Duodenal mucosa (tissue), 2 donors: Measurements from ENCODE around the gene GADL1.

Source experiments
- H3K27ac ChIP-seq: one replicate; pipeline ENCODE4 v1.7.0; 2013; ENCODE audit warnings: low read depth, low read length
- H3K27me3 ChIP-seq, 2 donors: one replicate each; pipeline ENCODE4 v1.7.0; 2013; ENCODE audit warnings: low read length in 2 of 2, control low read depth in 1 of 2; ENCODE audit not compliant: insufficient read depth in 2 of 2, control insufficient read depth in 1 of 2
- H3K36me3 ChIP-seq, 2 donors: one replicate each; pipeline ENCODE4 v1.7.0; 2013; ENCODE audit warnings: low read length in 2 of 2, control low read depth in 1 of 2; ENCODE audit not compliant: insufficient read depth in 2 of 2, control insufficient read depth in 1 of 2
- H3K4me1 ChIP-seq, 2 donors: one replicate each; pipeline ENCODE4 v1.7.0; 2013; ENCODE audit warnings: low read length in 2 of 2, control low read depth in 1 of 2; ENCODE audit not compliant: insufficient read depth in 2 of 2, control insufficient read depth in 1 of 2
- H3K4me3 ChIP-seq, 2 donors: one replicate each; pipeline ENCODE4 v1.7.0; 2013; ENCODE audit warnings: low read length in 2 of 2, low read depth in 1 of 2
- H3K9ac ChIP-seq, 2 donors: one replicate each; pipeline ENCODE4 v1.7.0; 2013; ENCODE audit warnings: low read length in 2 of 2, low read depth in 1 of 2
- H3K9me3 ChIP-seq, 2 donors: one replicate each; pipeline ENCODE4 v1.7.0; 2013; ENCODE audit warnings: low read length in 2 of 2, control low read depth in 1 of 2; ENCODE audit not compliant: control insufficient read depth in 1 of 2

The GADL1 gene

DNA sequence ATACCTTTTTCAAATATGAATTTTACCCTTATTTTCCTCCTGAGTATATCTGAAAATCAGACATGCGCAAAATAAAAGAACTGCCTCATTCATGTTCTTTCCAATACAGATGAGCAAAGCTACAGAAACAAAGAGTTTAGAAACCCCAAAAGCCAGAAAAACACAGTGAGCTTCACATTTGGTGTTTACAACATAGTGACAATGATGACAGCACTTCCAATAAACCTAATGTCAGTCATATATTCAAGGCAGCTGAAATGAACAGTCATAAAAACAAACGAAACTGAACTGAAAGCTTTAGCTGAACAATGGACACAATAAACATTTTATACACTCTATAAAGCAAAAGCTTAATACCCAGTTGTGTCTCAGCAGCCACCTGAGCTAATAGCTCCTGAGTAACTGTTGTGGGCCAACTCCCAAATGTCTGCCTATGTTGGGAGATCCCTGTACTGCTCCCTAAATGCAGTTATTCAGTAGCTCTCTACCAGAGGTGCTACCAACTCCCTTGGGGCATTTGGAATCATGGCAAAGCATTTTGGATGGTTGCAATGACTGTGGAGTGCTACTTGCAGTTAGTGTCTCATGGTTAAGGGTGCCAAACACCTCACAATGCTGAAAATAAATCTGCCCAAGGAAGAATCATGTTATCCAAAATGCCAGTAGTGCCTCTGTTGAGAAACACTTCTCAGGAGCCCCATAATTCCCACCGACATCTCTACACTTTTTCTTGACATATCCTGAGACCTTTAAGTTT, 156.5 kb downstream of the GADL1 start:
- H3K4me3 ChIP-seq, result no peak overlapping the region
- H3K27ac ChIP-seq, result no peak overlapping the region
- no peaks in the 10 kb centered on the region for H3K4me1 ChIP-seq

DNA sequence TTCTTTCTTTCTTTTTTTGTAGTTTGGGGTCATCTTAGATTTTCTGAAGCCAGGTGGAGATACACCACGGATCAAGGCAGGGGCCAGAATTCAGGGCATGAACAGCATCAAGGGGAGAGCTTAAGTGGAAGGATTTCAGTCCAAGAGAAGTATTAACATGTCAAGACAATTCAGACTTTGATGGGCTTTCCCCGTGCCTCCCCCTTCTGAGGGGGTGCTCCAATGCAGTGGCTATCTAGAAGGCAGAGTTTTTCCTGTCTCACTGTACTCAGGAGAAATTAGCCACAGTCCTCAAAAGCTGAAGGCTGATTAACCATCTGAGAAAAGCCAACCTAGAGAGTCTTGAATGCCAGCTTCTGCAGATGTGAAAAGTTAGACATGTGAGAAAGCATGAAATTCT, 160.8 kb downstream of the GADL1 start:
- Histone ChIP-seq H3K9me3 (no peaks in the 10 kb centered on the region), H3K27ac (no peak overlapping the region), H3K27me3 (no peaks in the 10 kb centered on the region), H3K9ac (no peak overlapping the region), H3K36me3 (no peaks in the 10 kb centered on the region), H3K4me3 (no peak overlapping the region), H3K4me1 (no peaks in the 10 kb centered on the region)

More for the DNA sequence above, 156.5 kb downstream of the GADL1 start:
- Histone ChIP-seq H3K9ac (no peak overlapping the region), H3K36me3 (no peaks in the 10 kb centered on the region), H3K27me3 (no peaks in the 10 kb centered on the region), H3K9me3 (no peaks in the 10 kb centered on the region)

DNA sequence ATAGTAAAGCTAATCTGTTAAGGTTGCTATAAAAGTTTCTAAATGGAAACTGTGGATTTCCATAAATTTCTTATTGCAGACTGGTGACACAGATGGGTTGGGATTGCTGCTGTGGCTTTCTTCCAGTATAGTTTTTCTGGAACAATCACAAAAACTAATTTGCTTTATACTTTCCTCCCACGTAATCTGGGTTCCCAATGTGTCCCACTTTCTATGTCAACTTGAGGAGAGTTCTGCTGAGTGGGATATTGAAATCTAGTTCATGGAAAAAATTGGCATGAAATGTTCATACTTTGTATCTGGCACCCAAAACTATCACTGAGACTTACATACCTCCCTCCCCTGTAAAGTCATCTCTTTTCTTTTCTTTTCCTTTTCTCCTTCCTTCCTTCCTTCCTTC, 161.3 kb downstream of the GADL1 start:
- no peak overlapping the region for H3K4me3 ChIP-seq
- no peaks in the 10 kb centered on the region for H3K4me1 ChIP-seq
- no peaks in the 10 kb centered on the region for H3K9me3 ChIP-seq
- no peak overlapping the region for H3K9ac ChIP-seq
- no peak overlapping the region for H3K27ac ChIP-seq
- no peaks in the 10 kb centered on the region for H3K36me3 ChIP-seq
- H3K27me3 ChIP-seq, result no peaks in the 10 kb centered on the region

DNA sequence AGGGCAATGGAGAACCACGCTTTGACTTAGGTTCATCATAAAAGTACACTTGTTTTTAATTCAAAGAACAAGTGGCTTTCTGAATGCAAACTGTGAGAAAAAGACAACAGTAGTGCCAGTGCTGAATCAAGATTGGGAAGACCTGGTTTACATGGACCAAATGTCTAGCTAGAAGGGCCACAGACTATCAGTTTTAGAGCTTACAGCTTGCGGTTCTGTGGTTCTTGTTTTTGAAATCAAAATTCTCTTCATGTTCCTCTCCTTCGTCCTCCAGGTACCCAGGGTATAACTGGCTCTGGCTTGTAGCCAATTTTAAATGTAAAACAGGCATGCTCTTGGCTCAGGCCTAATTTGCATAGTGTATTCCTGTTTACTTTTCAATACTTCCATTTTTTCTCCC, 163.5 kb downstream of the GADL1 start:
- no peak overlapping the region for H3K9ac ChIP-seq
- no peaks in the 10 kb centered on the region for H3K27me3 ChIP-seq
- no peak overlapping the region for H3K4me3 ChIP-seq
- H3K4me1 ChIP-seq, result no peaks in the 10 kb centered on the region
- no peaks in the 10 kb centered on the region for H3K9me3 ChIP-seq
- H3K36me3 ChIP-seq, result no peaks in the 10 kb centered on the region
- H3K27ac ChIP-seq, result no peak overlapping the region

DNA sequence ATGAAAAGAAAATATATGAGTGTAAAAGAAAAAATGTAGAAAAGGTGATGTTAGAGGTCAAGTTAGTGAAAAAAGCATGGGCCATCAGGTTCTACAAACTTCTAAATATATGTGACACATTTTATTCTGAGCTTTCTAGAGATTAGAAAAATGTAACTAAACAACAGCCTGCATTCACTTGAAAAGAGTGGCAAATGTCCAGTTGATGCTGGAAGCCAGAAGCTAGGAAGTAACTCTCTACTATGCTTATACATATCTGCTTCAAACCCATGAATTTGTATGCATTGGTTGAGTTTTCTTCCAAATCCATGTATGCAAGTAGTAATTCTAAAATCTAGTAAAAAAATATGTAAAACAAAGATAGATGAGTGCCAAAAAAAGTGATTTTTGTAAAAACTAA, 164.5 kb downstream of the GADL1 start:
- Histone ChIP-seq H3K27ac (no peak overlapping the region), H3K4me3 (no peak overlapping the region), H3K36me3 (no peaks in the 10 kb centered on the region), H3K9ac (no peak overlapping the region), H3K27me3 (no peaks in the 10 kb centered on the region), H3K4me1 (no peaks in the 10 kb centered on the region), H3K9me3 (no peaks in the 10 kb centered on the region)

DNA sequence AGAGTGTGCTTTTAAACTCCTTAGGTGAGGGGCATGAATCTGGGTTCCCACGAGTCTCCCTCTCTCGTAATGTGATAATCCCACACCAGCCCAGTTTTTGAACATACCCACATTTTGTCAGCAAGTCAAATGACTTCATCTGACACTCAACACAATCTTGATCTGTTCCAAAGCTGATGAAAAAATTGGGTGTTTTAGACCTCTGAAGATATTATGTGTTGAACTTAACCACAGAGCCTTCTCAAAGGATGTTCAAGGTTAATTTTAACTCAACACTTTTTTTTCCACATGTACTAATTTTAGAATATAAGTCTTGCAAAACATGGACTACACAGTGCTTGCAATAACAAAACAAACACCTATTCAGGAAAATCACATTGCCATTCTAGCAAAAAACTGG, 164.9 kb downstream of the GADL1 start:
- Histone ChIP-seq H3K4me3 (no peak overlapping the region), H3K9ac (no peak overlapping the region), H3K27me3 (no peaks in the 10 kb centered on the region), H3K4me1 (no peaks in the 10 kb centered on the region), H3K36me3 (no peaks in the 10 kb centered on the region), H3K27ac (no peak overlapping the region), H3K9me3 (no peaks in the 10 kb centered on the region)

DNA sequence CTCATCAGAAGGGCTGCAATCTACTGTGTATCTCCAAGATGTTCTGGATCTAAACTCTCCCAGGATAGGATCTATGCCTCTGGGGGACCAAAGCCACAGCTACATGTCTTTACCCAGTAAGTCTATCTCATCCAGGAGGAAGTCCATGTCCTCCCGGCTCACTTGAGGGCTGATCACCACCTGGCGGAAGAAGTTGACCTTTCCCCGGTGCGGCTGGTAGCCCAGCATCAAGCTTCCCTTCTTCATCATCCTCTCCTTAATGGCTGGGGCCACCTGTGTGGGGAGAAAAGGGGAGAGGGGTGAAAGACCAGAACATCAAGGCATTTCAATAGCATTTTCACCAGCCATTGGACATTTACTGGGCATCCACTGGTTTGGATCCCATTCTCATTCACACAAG, 166.3 kb downstream of the GADL1 start:
- Histone ChIP-seq H3K27me3 (no peaks in the 10 kb centered on the region), H3K4me1 (no peaks in the 10 kb centered on the region), H3K4me3 (no peak overlapping the region), H3K9ac (no peak overlapping the region), H3K36me3 (no peaks in the 10 kb centered on the region), H3K27ac (no peak overlapping the region), H3K9me3 (no peaks in the 10 kb centered on the region)

DNA sequence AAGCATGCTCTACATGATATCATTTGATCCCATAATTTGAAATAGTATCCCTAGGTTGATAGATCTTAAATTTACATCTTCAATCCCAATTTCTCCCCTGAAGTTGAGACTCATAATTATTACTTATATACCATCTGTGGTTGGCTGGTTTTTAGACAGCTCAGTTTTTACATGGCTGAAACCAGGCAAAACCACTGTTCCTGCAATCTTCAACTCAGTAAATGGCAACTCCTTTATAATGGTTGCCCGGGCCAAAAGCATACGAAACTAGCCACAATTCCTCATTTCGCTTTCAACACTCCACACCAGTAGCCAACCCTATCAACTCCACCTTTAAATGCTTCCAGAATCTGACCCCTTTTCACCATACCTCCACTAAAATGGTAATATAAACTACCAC, 169.6 kb downstream of the GADL1 start:
- H3K27me3 ChIP-seq, result no peaks in the 10 kb centered on the region
- H3K36me3 ChIP-seq, result no peaks in the 10 kb centered on the region
- H3K4me3 ChIP-seq, result no peak overlapping the region
- H3K9ac ChIP-seq, result no peak overlapping the region
- no peaks in the 10 kb centered on the region for H3K4me1 ChIP-seq
- H3K27ac ChIP-seq, result no peak overlapping the region
- no peaks in the 10 kb centered on the region for H3K9me3 ChIP-seq

DNA sequence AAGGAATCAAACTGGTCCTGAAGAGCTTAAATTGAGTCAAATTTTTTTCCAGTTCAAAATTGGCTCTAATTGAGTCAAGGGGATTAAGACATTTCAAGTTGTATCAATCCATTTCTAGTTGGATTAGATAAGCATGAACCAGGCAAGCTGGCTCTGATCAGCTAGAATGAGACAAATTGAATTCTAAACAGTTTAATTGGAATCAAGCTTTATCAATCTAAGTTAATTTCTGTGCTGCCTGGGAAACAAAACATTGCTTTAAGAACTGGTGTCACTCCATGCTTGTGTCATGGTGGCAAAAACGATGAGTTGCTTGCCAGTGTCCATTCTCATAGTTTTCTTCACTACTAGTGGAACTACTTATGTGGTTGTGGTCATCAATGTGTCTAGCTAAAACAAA, 171.2 kb downstream of the GADL1 start:
- Histone ChIP-seq H3K27me3 (no peaks in the 10 kb centered on the region), H3K4me1 (no peaks in the 10 kb centered on the region), H3K36me3 (no peaks in the 10 kb centered on the region), H3K4me3 (no peak overlapping the region), H3K9ac (no peak overlapping the region), H3K27ac (no peak overlapping the region), H3K9me3 (no peaks in the 10 kb centered on the region)

DNA sequence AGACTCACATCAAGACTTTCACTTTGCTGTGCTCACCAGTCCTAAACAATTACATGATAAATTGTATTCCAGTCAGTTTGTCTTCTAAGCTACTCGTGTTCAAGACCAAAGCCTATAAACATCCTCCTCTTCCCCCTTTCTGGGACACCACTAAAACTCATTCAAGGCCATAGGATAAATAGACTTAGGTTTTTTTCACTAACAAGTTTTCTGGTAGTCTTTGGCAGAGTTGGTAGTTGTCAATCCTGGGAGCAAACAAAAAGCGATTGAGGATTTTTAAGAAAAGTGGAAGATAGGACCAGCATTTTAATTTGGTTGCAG, 173.2 kb downstream of the GADL1 start:
- Histone ChIP-seq H3K36me3 (no peaks in the 10 kb centered on the region), H3K27me3 (no peaks in the 10 kb centered on the region), H3K4me3 (no peak overlapping the region), H3K4me1 (no peaks in the 10 kb centered on the region), H3K9me3 (no peaks in the 10 kb centered on the region), H3K9ac (no peak overlapping the region), H3K27ac (no peak overlapping the region)
